ENCODE results near the gene CCDC146. TPM values are rescaled to one million over a fixed set of nuclear protein-coding genes. Genes with fewer than 3 reads are reported as not detected.
"Not testable (repeated sequence)": the region's sequence is repeated elsewhere in the genome, so short reads cannot be mapped to it uniquely, and the experiment has no call there.

The CCDC146 gene
- total and polyA plus RNA-seq, 10 donors = 4.1 to 21.3 (median 10.9) TPM

DNA sequence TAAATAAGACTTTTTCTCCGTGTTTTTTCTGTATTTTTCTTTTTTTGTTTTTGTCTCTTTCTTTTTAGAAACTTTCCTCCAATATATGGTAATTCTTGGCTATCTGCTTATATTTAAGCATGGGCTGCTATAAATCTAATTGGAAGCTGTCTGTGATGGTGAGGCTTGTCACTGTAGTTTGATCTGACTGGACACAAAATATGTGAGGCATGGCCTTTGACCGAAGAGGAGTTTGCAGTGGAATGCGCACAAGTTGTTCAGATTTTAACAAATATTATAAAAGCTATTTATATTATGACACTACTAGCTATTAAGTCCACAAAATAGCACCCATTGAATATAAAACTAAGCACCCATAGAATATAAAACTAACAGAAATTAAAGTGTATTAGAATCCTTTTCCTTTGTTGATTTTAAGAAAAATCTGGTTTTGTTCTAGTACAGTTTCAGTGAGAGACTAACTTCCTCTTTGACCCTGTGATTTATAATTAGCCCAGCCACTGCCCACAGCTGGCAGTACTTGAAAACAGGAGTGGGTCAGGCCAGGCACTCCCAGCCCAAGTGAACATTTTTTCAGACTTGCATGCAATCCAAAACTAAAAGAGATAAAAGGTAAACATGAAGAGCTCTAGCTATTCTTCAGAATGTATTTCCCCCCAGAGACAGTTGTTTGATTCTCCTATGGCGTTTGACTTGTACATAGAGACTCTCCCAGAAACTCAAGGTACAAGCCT is 147.1 kb downstream of the CCDC146 start:
- intact Hi-C loops (cut with DNase I; ENCODE audit: low total_unique reads) = no loop called here
- no peak for DNase-seq
- Histone ChIP-seq H3K4me1 (peaks cover 0 to 19% (median 16%) of the 10 kb centered on the region in 6 donors), H3K36me3 (no peaks in the 10 kb centered on the region), H3K4me3 (no peak overlapping the region), H3K27ac (peak overlapping the region in 5 of 8 donors; percentile 35 to 61 (median 44)), H3K9me3 (no peaks in the 10 kb centered on the region), H3K27me3 (replicated peaks in 1 of 7) (no peaks in the 10 kb centered on the region)
- 61 to 73% (median 71%) methylated on average over 4 of the region's 4 CpGs for WGBS, 5 donors
- TF ChIP-seq POLR2A (IDR thresholded peaks at IDR 0.05) (no peak), POLR2AphosphoS5 (IDR thresholded peaks at IDR 0.05) (no peak)
- TF ChIP-seq, protein P1, sequence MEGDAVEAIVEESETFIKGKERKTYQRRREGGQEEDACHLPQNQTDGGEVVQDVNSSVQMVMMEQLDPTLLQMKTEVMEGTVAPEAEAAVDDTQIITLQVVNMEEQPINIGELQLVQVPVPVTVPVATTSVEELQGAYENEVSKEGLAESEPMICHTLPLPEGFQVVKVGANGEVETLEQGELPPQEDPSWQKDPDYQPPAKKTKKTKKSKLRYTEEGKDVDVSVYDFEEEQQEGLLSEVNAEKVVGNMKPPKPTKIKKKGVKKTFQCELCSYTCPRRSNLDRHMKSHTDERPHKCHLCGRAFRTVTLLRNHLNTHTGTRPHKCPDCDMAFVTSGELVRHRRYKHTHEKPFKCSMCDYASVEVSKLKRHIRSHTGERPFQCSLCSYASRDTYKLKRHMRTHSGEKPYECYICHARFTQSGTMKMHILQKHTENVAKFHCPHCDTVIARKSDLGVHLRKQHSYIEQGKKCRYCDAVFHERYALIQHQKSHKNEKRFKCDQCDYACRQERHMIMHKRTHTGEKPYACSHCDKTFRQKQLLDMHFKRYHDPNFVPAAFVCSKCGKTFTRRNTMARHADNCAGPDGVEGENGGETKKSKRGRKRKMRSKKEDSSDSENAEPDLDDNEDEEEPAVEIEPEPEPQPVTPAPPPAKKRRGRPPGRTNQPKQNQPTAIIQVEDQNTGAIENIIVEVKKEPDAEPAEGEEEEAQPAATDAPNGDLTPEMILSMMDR (IDR thresholded peaks at IDR 0.05 in 8 of 11, conservative IDR thresholded peaks at IDR 0.05 in 3 of 11) = no peak

DNA sequence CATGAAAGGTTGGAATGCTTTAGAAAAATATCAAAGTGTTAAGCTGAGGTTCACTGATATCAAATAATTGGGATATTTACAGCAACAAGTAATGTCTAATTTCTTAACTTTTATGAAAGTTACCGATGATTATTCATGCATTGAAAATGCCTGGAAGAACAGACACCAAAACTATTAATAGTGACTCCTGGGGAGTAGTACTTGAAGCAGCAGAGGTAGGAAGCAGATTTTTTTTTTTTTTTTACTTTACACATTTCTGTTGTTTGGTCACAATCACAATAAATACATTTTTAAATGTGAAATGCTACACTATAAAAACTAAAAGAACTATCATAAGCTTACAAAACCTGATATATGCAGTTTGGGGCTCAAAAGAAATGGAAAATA is 147.7 kb downstream of the CCDC146 start:
- intact Hi-C loops (cut with DNase I; ENCODE audit: low total_unique reads) = no loop called here
- Histone ChIP-seq H3K4me1 (peaks cover 0 to 19% (median 16%) of the 10 kb centered on the region in 6 donors), H3K9me3 (no peaks in the 10 kb centered on the region), H3K4me3 (no peak overlapping the region), H3K27me3 (replicated peaks in 1 of 7) (no peaks in the 10 kb centered on the region), H3K36me3 (no peaks in the 10 kb centered on the region), H3K27ac (peak overlapping the region in 5 of 8 donors; percentile 35 to 61 (median 44))
- no peak for TF ChIP-seq POLR2AphosphoS5 (IDR thresholded peaks at IDR 0.05)
- no peak for TF ChIP-seq POLR2A (IDR thresholded peaks at IDR 0.05)
- TF ChIP-seq, protein P1 (IDR thresholded peaks at IDR 0.05 in 8 of 11, conservative IDR thresholded peaks at IDR 0.05 in 3 of 11) = no peak
- DNase-seq = no peak
- WGBS, 5 donors = 76 to 88% (median 83%) methylated on average over 1 of the region's 1 CpG

DNA sequence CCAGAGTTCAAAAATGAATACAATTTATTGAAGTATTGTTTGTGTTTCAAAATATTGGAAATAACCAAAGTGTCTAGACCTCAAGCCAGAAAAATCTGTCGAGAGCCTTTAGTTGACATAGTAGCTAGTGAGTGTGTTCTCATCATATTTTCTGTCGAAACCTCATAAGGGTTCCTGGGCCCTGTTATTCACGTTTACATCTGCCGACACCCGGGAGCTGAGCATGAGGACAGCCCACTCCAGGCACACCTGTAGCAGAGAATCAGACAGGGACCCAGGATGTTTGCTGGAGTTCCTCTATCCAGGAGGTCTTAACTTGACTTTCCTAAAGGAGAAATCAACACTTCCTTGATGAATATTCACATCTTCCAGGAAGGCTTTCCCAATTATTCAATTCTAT is 149.4 kb downstream of the CCDC146 start:
- no peak overlapping the region for H3K4me3 ChIP-seq
- H3K36me3 ChIP-seq = no peaks in the 10 kb centered on the region
- H3K9me3 ChIP-seq = no peaks in the 10 kb centered on the region
- DNase-seq = no peak
- H3K27me3 ChIP-seq (replicated peaks in 1 of 7) = no peaks in the 10 kb centered on the region
- H3K27ac ChIP-seq = no peak overlapping the region
- TF ChIP-seq POLR2A (IDR thresholded peaks at IDR 0.05) (no peak), POLR2AphosphoS5 (IDR thresholded peaks at IDR 0.05) (no peak)
- TF ChIP-seq, protein P1 (IDR thresholded peaks at IDR 0.05 in 8 of 11, conservative IDR thresholded peaks at IDR 0.05 in 3 of 11) = no peak
- H3K4me1 ChIP-seq = peaks cover 0 to 29% (median 17%) of the 10 kb centered on the region in 6 donors
- 93 to 96% (median 94%) methylated on average over 5 of the region's 5 CpGs for WGBS, 5 donors
- intact Hi-C loops (cut with DNase I; ENCODE audit: low total_unique reads) = no loop called here

DNA sequence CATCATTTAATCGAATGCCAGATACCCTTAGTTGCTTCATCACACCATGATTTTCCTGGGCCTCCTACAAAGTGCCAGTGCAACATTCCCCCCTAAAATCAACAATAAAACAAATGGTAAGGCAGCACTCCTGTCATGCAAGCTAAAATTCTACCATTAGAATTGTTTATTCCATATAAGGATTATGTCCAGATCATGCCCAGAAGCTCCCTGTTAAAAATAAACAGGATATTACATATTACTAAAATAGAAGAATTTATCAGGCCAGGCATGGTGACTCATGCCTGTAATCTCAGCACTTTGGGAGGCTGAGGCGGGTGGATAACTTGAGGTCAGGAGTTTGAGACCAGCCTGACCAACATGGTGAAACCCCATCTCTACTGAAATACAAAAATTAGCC is 153.2 kb downstream of the CCDC146 start:
- H3K9me3 ChIP-seq; DNase-seq; intact Hi-C loops (cut with DNase I; ENCODE audit: low total_unique reads); H3K4me3 ChIP-seq; H3K27ac ChIP-seq; H3K36me3 ChIP-seq; H3K27me3 ChIP-seq (replicated peaks in 1 of 7): not testable (repeated sequence)
- H3K4me1 ChIP-seq = peaks cover 0 to 12% (median 1%) of the 10 kb centered on the region in 6 donors
- WGBS, 5 donors = 68 to 92% (median 89%) methylated on average over 2 of the region's 2 CpGs

Measured in spleen (tissue), 11 donors.